H9 (cell line): ENCODE results near the gene ANXA9. TPM values are rescaled to one million over a fixed set of nuclear protein-coding genes. Genes with fewer than 3 reads are reported as not detected.

Source experiments
- DNase-seq: peaks from one replicate; pipeline ENCODE4 v3.0.0-alpha.2; 2017
- H2AFZ ChIP-seq: one replicate; pipeline ENCODE4 v1.6.1; 2013; ENCODE audit warnings: mild to moderate bottlenecking, low read length, control low read depth, moderate library complexity
- H2AK5ac ChIP-seq: 2 replicates; pipeline ENCODE4 v1.6.1; 2013; ENCODE audit warnings: low read length, control low read depth, mixed read lengths; ENCODE audit not compliant: insufficient read length
- H2BK120ac ChIP-seq: one replicate; pipeline ENCODE4 v1.6.1; 2013; ENCODE audit warnings: low read depth, mild to moderate bottlenecking, low read length, control low read depth, inconsistent platforms; ENCODE audit not compliant: poor library complexity, severe bottlenecking
- H2BK12ac ChIP-seq: 2 replicates; pipeline ENCODE4 v1.6.1; 2013; ENCODE audit warnings: low read length, control low read depth, mixed read lengths, low read depth; ENCODE audit not compliant: insufficient read length
- H2BK15ac ChIP-seq: 2 replicates; pipeline ENCODE4 v1.6.1; 2013; ENCODE audit warnings: low read depth, low read length, control low read depth
- H2BK20ac ChIP-seq: one replicate; pipeline ENCODE4 v1.6.1; 2013; ENCODE audit warnings: low read depth, mild to moderate bottlenecking, low read length, control low read depth, inconsistent platforms; ENCODE audit not compliant: poor library complexity, severe bottlenecking
- H2BK5ac ChIP-seq: 2 replicates; pipeline ENCODE4 v1.6.1; 2013; ENCODE audit warnings: low read length, control low read depth, mixed read lengths; ENCODE audit not compliant: insufficient read length
- H3K14ac ChIP-seq: 2 replicates; pipeline ENCODE4 v1.6.1; 2013; ENCODE audit warnings: low read length, control low read depth; ENCODE audit not compliant: insufficient read depth
- H3K18ac ChIP-seq: 2 replicates; pipeline ENCODE4 v1.6.1; 2013; ENCODE audit warnings: low read depth, mild to moderate bottlenecking, mixed read lengths, low read length, control low read depth; ENCODE audit not compliant: insufficient read length
- H3K23ac ChIP-seq: 2 replicates; pipeline ENCODE4 v1.6.1; 2013; ENCODE audit warnings: low read length, control low read depth, mixed read lengths, low read depth; ENCODE audit not compliant: insufficient read length
- H3K23me2 ChIP-seq: 2 replicates; pipeline ENCODE4 v1.6.1; 2013; ENCODE audit warnings: low read depth, mild to moderate bottlenecking, mixed read lengths, low read length, control low read depth; ENCODE audit not compliant: insufficient read length, poor library complexity, severe bottlenecking
- H3K27ac ChIP-seq: 2 replicates; pipeline ENCODE4 v1.5.1; 2013; ENCODE audit warnings: low read length, control low read depth, mixed read lengths, low read depth; ENCODE audit not compliant: insufficient read length
- H3K27me3 ChIP-seq: 2 replicates; pipeline ENCODE4 v1.6.1; 2013; ENCODE audit warnings: low read length, control low read depth, inconsistent platforms; ENCODE audit not compliant: insufficient read depth
- H3K4ac ChIP-seq: 2 replicates; pipeline ENCODE4 v1.6.1; 2013; ENCODE audit warnings: low read depth, mild to moderate bottlenecking, control low read depth, inconsistent platforms, low read length, moderate library complexity
- H3K4me1 ChIP-seq: 2 replicates; pipeline ENCODE4 v1.6.1; 2013; ENCODE audit warnings: low read length, control low read depth, inconsistent platforms; ENCODE audit not compliant: insufficient read depth
- H3K4me2 ChIP-seq: 2 replicates; pipeline ENCODE4 v1.6.1; 2013; ENCODE audit warnings: low read length, control low read depth, mixed read lengths; ENCODE audit not compliant: insufficient read length, insufficient read depth
- H3K56ac ChIP-seq: 2 replicates; pipeline ENCODE4 v1.6.1; 2013; ENCODE audit warnings: low read depth, mild to moderate bottlenecking, mixed read lengths, low read length, control low read depth; ENCODE audit not compliant: insufficient read length
- H3K79me1 ChIP-seq: 2 replicates; pipeline ENCODE4 v1.6.1; 2013; ENCODE audit warnings: low read depth, mild to moderate bottlenecking, moderate library complexity, low read length, control low read depth, inconsistent platforms; ENCODE audit not compliant: insufficient read depth, poor library complexity, severe bottlenecking
- H3K79me2 ChIP-seq: 2 replicates; pipeline ENCODE4 v1.6.1; 2013; ENCODE audit warnings: low read length, control low read depth, inconsistent platforms; ENCODE audit not compliant: insufficient read depth
- H3K9ac ChIP-seq: 2 replicates; pipeline ENCODE4 v1.6.1; 2013; ENCODE audit warnings: low read length, control low read depth, mixed read lengths; ENCODE audit not compliant: insufficient read length; ENCODE audit errors: extremely low read depth
- H3K9me3 ChIP-seq: one replicate; pipeline ENCODE4 v1.6.1; 2013; ENCODE audit warnings: low read depth, low read length, inconsistent platforms; ENCODE audit not compliant: control insufficient read depth
- H3T11ph ChIP-seq: one replicate; pipeline ENCODE4 v1.6.1; 2013; ENCODE audit warnings: mild to moderate bottlenecking, low read length, control low read depth, inconsistent platforms
- H4K20me1 ChIP-seq: one replicate; pipeline ENCODE4 v1.6.1; 2013; ENCODE audit not compliant: control insufficient read depth, insufficient read length, insufficient read depth
- H4K5ac ChIP-seq: 2 replicates; pipeline ENCODE4 v1.6.1; 2013; ENCODE audit warnings: low read depth, mild to moderate bottlenecking, mixed read lengths, low read length, control low read depth; ENCODE audit not compliant: insufficient read length
- H4K8ac ChIP-seq: replicated peaks from 2 replicates; pipeline ENCODE4 v1.6.1; 2013; ENCODE audit warnings: low read length, control low read depth, mixed read lengths, low read depth; ENCODE audit not compliant: insufficient read length
- H4K91ac ChIP-seq: 2 replicates; pipeline ENCODE4 v1.6.1; 2013; ENCODE audit warnings: low read depth, mild to moderate bottlenecking, moderate library complexity, mixed read lengths, low read length, control low read depth; ENCODE audit not compliant: insufficient read length
- H3K27ac Mint-ChIP-seq, 3 experiments: 2 replicates in 2 of 3; 3 replicates in 1 of 3; pipeline ENCODE4 v1.8.0; 2020 to 2021; ENCODE audit warnings: mixed read lengths in 3 of 3, mild to moderate bottlenecking in 1 of 3, moderate library complexity in 1 of 3
- H3K27me3 Mint-ChIP-seq: 2 replicates; pipeline ENCODE4 v1.8.0; 2021; ENCODE audit warnings: low read depth, mild to moderate bottlenecking, moderate library complexity, mixed read lengths
- H3K36me3 Mint-ChIP-seq, 3 experiments: 2 replicates in 2 of 3; 3 replicates in 1 of 3; pipeline ENCODE4 v1.8.0; 2020 to 2021; ENCODE audit warnings: low read depth in 3 of 3, mixed read lengths in 3 of 3; ENCODE audit not compliant: insufficient read depth in 1 of 3
- H3K4me1 Mint-ChIP-seq, 2 experiments: 2 replicates each; pipeline ENCODE4 v1.8.0; 2020; ENCODE audit warnings: mixed read lengths in 2 of 2
- H3K4me3 Mint-ChIP-seq, 2 experiments: 2 replicates in 1 of 2; 3 replicates in 1 of 2; pipeline ENCODE4 v1.8.0; 2020 to 2021; ENCODE audit warnings: mild to moderate bottlenecking in 2 of 2, mixed read lengths in 2 of 2, moderate library complexity in 1 of 2
- H3K9me3 Mint-ChIP-seq, 2 experiments: 2 replicates in 1 of 2; 3 replicates in 1 of 2; pipeline ENCODE4 v1.8.0; 2020; ENCODE audit warnings: mild to moderate bottlenecking in 2 of 2, mixed read lengths in 2 of 2, moderate library complexity in 1 of 2
- WGBS: extraction: QIAGEN DNeasy Blood & Tissue Kit; methylation state at CpG from one replicate; pipeline ENCODE4 v1.1.7; 2013; ENCODE audit warnings: missing lambda C conversion rate, low lambda C conversion rate, mixed read lengths; ENCODE audit not compliant: insufficient read length; ENCODE audit errors: extremely low coverage; 5-methylcytosine and 5-hydroxymethylcytosine counted together
- total RNA-seq: library from RNA; stranded (reverse); gene quantifications from 2 replicates; pipeline ENCODE4 v1.2.1, GENCODE V29; 2021
- TF ChIP-seq, protein P1 (sequence below): fragments of 200-600 bp; sonication (generic); conservative IDR thresholded peaks from 3 replicates; pipeline ENCODE4 v1.8.0; 2021; ENCODE audit warnings: antibody characterized with exemption, mild to moderate bottlenecking

Gene ANXA9
- total RNA-seq, 1 experiment from 2014 or later, result 0.92 TPM

DNA sequence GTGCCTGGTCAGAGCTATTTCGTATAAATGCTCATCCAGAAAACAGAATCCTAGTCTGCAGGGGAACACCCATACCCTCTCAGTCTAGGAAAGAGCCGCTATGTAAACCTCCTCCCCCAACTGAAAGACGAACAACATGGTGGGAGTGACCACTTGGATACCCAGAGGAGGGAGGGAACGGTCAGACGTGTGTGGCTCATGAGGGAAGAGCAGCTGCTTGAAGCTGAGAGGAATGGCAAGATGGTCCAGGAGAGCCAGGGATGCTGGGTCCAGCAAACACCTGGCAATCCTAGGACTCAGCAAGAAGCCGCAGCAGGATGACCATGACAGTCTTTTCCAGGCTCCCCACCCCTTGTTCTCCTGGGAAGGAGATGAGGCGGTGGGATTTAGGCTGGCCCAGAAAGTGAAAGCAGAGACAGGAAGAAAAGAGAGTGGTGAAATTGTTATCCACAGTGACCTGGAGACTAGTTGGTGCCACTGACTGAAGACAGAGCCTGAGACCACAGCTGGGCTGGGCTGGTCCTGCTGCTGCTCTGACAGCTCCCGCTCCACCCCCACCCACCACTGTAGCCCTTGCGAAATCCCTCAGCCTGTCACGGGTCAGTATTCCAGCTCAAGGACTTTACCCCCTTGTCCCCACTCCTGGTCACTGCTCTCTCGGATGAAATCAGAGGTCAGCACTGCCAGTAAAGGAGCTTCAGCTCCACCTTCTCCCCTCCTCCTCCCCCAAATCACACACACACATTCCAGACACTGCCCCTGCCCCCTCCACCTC is 11.1 kb upstream of the ANXA9 start:
- Histone ChIP-seq H3K9me3 (no peaks in the 10 kb centered on the region), H3K23me2 (peaks cover 12% of the 10 kb centered on the region), H3K18ac (no peak overlapping the region), H3K9ac (no peak overlapping the region), H3K79me1 (no peaks in the 10 kb centered on the region), H2AK5ac (no peak overlapping the region), H3K27ac (no peak overlapping the region), H2BK20ac (no peak overlapping the region), H3T11ph (no peak overlapping the region), H2BK12ac (no peak overlapping the region), H3K4ac (no peak overlapping the region), H3K79me2 (peaks cover 31% of the 10 kb centered on the region; the same call in 1 of the 2 replicates), H3K23ac (no peak overlapping the region), H4K20me1 (no peaks in the 10 kb centered on the region), H3K56ac (no peak overlapping the region), H2BK5ac (no peak overlapping the region), H2BK15ac (no peak overlapping the region), H3K14ac (no peak overlapping the region), H2AFZ (no peak overlapping the region), H2BK120ac (no peak overlapping the region), H4K8ac (no peak overlapping the region), H4K91ac (no peak overlapping the region), H3K27me3 (no peaks in the 10 kb centered on the region), H3K4me1 (peaks cover 8% of the 10 kb centered on the region), H3K4me2 (peak overlapping the region; percentile 72), H4K5ac (no peak overlapping the region)
- peaks cover 48 to 51% of the 10 kb centered on the region in 2 experiments for H3K4me1 Mint-ChIP-seq
- TF ChIP-seq, protein P1, sequence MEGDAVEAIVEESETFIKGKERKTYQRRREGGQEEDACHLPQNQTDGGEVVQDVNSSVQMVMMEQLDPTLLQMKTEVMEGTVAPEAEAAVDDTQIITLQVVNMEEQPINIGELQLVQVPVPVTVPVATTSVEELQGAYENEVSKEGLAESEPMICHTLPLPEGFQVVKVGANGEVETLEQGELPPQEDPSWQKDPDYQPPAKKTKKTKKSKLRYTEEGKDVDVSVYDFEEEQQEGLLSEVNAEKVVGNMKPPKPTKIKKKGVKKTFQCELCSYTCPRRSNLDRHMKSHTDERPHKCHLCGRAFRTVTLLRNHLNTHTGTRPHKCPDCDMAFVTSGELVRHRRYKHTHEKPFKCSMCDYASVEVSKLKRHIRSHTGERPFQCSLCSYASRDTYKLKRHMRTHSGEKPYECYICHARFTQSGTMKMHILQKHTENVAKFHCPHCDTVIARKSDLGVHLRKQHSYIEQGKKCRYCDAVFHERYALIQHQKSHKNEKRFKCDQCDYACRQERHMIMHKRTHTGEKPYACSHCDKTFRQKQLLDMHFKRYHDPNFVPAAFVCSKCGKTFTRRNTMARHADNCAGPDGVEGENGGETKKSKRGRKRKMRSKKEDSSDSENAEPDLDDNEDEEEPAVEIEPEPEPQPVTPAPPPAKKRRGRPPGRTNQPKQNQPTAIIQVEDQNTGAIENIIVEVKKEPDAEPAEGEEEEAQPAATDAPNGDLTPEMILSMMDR, result no peak
- H3K9me3 Mint-ChIP-seq, result no peaks in the 10 kb centered on the region
- no peaks in the 10 kb centered on the region for H3K27me3 Mint-ChIP-seq
- peaks cover 29 to 35% (median 34%) of the 10 kb centered on the region in 3 experiments for H3K36me3 Mint-ChIP-seq
- DNase-seq, result no peak
- H3K27ac Mint-ChIP-seq, result peak overlapping the region; percentile 79 to 96 (median 92); a peak in 5 of 7 replicates
- WGBS, result no CpG with 5 or more reads among the region's 11 CpGs
- peak overlapping the region; percentile 78 to 86 for H3K4me3 Mint-ChIP-seq
